GM23338 (cell line): ENCODE results near the gene SLC35A2.

Experiments used
- CREB1 ChIP-seq: fragments of 250-450 bp; sonication (Bioruptor Pico); IDR thresholded peaks from 2 replicates; pipeline ENCODE4 v1.5.0; 2020; ENCODE audit warnings: low read depth, mild to moderate bottlenecking, moderate library complexity
- EZH2 ChIP-seq: fragments of 200-600 bp; sonication (generic); IDR thresholded peaks from one replicate; pipeline ENCODE4 v1.8.0; 2017; ENCODE audit warnings: antibody characterized with exemption, mild to moderate bottlenecking, low read depth; ENCODE audit not compliant: unreplicated experiment
- JUNB ChIP-seq: IDR thresholded peaks from one replicate; pipeline ENCODE4 v1.6.1; 2016; ENCODE audit warnings: antibody characterized with exemption; ENCODE audit not compliant: unreplicated experiment
- POLR2AphosphoS5 ChIP-seq: IDR thresholded peaks from 2 replicates; pipeline ENCODE4 v1.6.1; 2016; ENCODE audit warnings: antibody characterized with exemption, low read depth
- TF ChIP-seq, protein P1 (sequence below), 2 experiments: fragments of 200-600 bp in 1 of 2; sonication (generic) in 1 of 2; conservative IDR thresholded peaks; 2 replicates each; pipeline versions ENCODE4 v1.5.1 to v1.6.1; 2016 to 2017; ENCODE audit warnings: antibody characterized with exemption in 2 of 2, low read depth in 2 of 2, mild to moderate bottlenecking in 2 of 2, moderate library complexity in 1 of 2

DNA sequence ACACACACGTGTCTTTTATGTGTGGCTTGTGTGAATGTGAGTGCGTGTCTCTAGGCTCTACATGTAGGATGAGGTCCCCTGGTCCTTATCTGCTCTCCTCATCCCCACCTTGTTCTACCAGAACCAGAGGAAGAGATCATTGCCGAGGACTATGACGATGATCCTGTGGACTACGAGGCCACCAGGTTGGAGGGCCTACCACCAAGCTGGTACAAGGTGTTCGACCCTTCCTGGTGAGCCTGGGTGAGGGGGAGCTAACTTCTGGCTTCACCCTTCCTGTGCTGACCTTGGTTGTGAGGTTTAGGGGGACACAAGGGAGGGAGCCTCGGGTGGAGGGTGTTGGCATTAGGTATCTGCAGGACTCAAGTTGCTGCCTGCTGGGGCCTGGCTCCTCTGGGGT lies 10.4 kb downstream of the SLC35A2 start:
- no peak for TF ChIP-seq JUNB
- TF ChIP-seq CREB1: no peak
- TF ChIP-seq, protein P1, sequence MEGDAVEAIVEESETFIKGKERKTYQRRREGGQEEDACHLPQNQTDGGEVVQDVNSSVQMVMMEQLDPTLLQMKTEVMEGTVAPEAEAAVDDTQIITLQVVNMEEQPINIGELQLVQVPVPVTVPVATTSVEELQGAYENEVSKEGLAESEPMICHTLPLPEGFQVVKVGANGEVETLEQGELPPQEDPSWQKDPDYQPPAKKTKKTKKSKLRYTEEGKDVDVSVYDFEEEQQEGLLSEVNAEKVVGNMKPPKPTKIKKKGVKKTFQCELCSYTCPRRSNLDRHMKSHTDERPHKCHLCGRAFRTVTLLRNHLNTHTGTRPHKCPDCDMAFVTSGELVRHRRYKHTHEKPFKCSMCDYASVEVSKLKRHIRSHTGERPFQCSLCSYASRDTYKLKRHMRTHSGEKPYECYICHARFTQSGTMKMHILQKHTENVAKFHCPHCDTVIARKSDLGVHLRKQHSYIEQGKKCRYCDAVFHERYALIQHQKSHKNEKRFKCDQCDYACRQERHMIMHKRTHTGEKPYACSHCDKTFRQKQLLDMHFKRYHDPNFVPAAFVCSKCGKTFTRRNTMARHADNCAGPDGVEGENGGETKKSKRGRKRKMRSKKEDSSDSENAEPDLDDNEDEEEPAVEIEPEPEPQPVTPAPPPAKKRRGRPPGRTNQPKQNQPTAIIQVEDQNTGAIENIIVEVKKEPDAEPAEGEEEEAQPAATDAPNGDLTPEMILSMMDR (conservative IDR thresholded peaks at IDR 0.05; ENCODE audit: low read depth in 2 of 2): no peak
- no peak for TF ChIP-seq POLR2AphosphoS5
- TF ChIP-seq EZH2: no peak
